Ovary (tissue), 3 donors: ENCODE results near the gene EYA4.

ENCODE experiments used
- CTCF ChIP-seq, 3 donors: fragments of 450-650 bp in 2 of 3; fragments of 200-600 bp in 1 of 3; IDR thresholded peaks; one replicate each; pipeline versions ENCODE4 v1.5.1 to v1.8.0; 2016 to 2022; ENCODE audit warnings: antibody characterized with exemption in 3 of 3, mild to moderate bottlenecking in 1 of 3
- EP300 ChIP-seq: sonication (generic); formaldehyde crosslinking; IDR thresholded peaks from one replicate; pipeline ENCODE4 v1.6.1; 2017; ENCODE audit warnings: antibody characterized with exemption
- donor health status: DM: no; HTN: no; CAD: no.

- TF ChIP-seq CTCF (IDR thresholded peaks at IDR 0.05) (no peak), EP300 (no peak)
Observed at GRCh38 chr6:133245007-133245406, 3.9 kb downstream of the EYA4 start.
